Sigmoid colon (tissue), 4 donors: Measurements from ENCODE around the gene SLC6A6.

Experiments
- EP300 ChIP-seq, 4 donors: sonication (generic); formaldehyde crosslinking; IDR thresholded peaks; one replicate each; pipeline ENCODE4 v1.6.1; 2017; ENCODE audit warnings: antibody characterized with exemption in 4 of 4
- POLR2A ChIP-seq, 2 donors: fragments of 450-650 bp; IDR thresholded peaks; one replicate each; pipeline ENCODE4 v1.6.1; 2016; ENCODE audit warnings: antibody characterized with exemption in 2 of 2, mild to moderate bottlenecking in 2 of 2, moderate library complexity in 2 of 2
- POLR2AphosphoS5 ChIP-seq, 4 donors: sonication (generic); formaldehyde crosslinking; IDR thresholded peaks; one replicate each; pipeline ENCODE4 v1.6.1; 2017; ENCODE audit warnings: antibody characterized with exemption in 4 of 4
- TF ChIP-seq, protein P1 (sequence below), 4 experiments: fragments of 450-650 bp in 3 of 4; fragments of 200-600 bp in 1 of 4; IDR thresholded peaks; one replicate each; pipeline ENCODE4 v1.5.1; 2016 to 2019; ENCODE audit warnings: antibody characterized with exemption in 4 of 4, mild to moderate bottlenecking in 3 of 4, moderate library complexity in 2 of 4

DNA sequence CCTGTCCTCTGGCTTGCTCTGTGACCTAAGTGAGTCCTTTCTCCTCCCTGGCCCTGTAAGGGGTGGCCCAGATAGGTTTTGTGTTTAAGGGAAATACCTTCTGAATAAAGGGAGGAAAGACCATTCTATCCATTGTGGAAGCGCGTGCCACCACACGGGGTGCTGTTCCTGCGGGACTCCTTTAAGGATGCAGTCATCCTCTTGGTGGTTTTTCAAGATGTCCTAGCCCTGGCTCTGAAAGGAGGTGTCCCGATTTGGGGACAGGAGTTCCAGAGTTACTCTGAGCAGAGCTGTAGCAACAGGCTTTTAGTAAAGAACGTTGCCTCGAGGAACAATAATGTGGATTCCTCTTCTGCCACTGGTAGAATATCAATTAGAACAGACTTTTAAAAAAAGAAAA is 9.6 kb downstream of the SLC6A6 start:
- TF ChIP-seq EP300 (IDR thresholded peaks at IDR 0.05) (no peak), POLR2A (IDR thresholded peaks at IDR 0.05) (no peak), POLR2AphosphoS5 (IDR thresholded peaks at IDR 0.05) (no peak)
- TF ChIP-seq, protein P1, sequence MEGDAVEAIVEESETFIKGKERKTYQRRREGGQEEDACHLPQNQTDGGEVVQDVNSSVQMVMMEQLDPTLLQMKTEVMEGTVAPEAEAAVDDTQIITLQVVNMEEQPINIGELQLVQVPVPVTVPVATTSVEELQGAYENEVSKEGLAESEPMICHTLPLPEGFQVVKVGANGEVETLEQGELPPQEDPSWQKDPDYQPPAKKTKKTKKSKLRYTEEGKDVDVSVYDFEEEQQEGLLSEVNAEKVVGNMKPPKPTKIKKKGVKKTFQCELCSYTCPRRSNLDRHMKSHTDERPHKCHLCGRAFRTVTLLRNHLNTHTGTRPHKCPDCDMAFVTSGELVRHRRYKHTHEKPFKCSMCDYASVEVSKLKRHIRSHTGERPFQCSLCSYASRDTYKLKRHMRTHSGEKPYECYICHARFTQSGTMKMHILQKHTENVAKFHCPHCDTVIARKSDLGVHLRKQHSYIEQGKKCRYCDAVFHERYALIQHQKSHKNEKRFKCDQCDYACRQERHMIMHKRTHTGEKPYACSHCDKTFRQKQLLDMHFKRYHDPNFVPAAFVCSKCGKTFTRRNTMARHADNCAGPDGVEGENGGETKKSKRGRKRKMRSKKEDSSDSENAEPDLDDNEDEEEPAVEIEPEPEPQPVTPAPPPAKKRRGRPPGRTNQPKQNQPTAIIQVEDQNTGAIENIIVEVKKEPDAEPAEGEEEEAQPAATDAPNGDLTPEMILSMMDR (IDR thresholded peaks at IDR 0.05) = no peak
